NCI-H1436 (cell line): ENCODE data around the gene CCL14.
"Not testable (repeated sequence)": the region's sequence is repeated elsewhere in the genome, so short reads cannot be mapped to it uniquely, and the experiment has no call there.

ENCODE experiments used
- DNase-seq: peaks from one replicate; lab custom pipeline; 2025; lab: John Stamatoyannopoulos, UW

CCL14 gene

DNA sequence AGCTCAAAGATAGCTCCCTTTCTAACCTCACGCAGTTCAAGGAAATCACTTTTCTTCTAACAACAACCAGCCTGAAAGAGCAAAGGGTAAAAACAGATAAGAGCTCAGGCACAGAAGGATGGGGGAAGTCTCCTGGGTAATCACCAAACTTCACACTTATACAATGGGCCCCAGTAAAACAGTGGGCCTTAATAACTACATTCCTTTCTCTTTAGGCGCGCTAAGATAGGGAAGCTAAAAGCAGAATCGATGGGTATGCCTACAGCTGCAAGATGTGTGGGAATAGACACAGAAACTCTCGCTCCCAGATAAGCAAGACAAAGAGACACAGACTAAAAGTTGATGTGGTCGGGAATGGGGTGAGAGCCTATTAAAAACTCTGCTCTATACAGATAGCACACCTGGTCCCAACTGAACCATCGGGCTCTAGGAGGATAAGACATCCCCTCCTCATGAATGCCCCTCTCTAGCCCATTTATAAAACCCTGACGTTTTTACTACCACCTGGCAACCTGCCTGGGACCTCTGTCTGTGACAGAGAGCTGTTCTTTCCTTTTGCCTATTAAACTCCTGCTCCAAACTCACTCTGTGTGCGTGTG lies 43.8 kb downstream of the CCL14 start:
- no peak for DNase-seq

DNA sequence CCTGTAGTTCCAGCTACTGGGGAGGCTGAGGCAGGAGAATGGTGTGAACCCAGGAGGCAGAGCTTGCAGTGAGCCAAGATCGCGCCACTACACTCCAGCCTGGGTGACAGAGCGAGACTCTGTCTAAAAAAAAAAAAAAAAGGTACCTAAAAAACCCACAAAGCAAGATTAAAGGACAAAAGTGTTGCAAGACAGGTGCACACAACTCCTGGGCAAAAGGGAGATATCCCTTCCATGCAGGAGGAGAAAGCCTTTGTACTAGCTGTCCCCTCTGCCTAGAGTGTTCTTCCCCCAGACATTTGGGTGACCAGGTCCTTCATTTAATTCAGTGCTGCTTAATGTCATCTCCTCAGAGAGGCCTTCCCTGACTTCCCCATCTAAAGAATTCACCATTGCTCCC lies 48.0 kb downstream of the CCL14 start:
- not testable (repeated sequence) for DNase-seq

GRCh38 chr17:35936063-35936462 lies 50.5 kb downstream of the CCL14 start:
- DNase-seq: no peak

DNA sequence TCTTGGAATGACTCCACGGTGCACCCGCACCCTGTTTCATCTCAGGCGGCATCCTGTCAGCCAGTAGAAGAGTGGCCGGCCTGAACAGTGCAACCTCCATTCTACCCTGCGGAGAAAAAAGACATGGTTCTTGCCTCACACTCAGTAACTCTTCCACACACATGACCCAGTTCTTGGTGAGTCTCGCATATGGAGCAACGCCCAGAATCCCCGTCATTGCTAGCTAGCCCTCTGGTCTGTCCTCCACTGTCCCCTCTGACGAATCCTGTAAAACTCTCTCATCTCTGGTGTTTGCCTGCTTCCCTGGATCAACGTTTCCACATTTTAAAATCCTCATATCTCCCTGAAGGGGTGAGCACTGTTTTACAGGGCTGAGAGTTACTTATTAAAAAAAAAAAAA lies 51.8 kb downstream of the CCL14 start:
- no peak for DNase-seq
